Ishikawa (cell line): ENCODE results near the gene VGLL3.

Experiments
- CEBPB ChIP-seq: IDR thresholded peaks from 2 replicates; pipeline ENCODE4 v1.6.1; 2012
- CREB1 ChIP-seq: IDR thresholded peaks from 2 replicates; pipeline ENCODE4 v1.6.1; 2012; ENCODE audit warnings: low read depth
- EP300 ChIP-seq: IDR thresholded peaks from 2 replicates; pipeline ENCODE4 v1.6.1; 2012; ENCODE audit warnings: borderline replicate concordance
- TCF12 ChIP-seq: IDR thresholded peaks from 2 replicates; pipeline ENCODE4 v1.6.1; 2012; ENCODE audit warnings: low read depth
- ZBTB7A ChIP-seq: IDR thresholded peaks from 2 replicates; pipeline ENCODE4 v1.6.1; 2012; ENCODE audit warnings: low read depth

GRCh38 chr3:86976219-86976618, 14.7 kb downstream of the VGLL3 start:
- TF ChIP-seq TCF12 (no peak), CREB1 (no peak), ZBTB7A (no peak), CEBPB (no peak), EP300 (no peak)
